ENCODE results near the gene STARD3.
A peak's percentile ranks its signal among the peaks of the same experiment; 100 is the strongest.

- TF ChIP-seq, protein P1, sequence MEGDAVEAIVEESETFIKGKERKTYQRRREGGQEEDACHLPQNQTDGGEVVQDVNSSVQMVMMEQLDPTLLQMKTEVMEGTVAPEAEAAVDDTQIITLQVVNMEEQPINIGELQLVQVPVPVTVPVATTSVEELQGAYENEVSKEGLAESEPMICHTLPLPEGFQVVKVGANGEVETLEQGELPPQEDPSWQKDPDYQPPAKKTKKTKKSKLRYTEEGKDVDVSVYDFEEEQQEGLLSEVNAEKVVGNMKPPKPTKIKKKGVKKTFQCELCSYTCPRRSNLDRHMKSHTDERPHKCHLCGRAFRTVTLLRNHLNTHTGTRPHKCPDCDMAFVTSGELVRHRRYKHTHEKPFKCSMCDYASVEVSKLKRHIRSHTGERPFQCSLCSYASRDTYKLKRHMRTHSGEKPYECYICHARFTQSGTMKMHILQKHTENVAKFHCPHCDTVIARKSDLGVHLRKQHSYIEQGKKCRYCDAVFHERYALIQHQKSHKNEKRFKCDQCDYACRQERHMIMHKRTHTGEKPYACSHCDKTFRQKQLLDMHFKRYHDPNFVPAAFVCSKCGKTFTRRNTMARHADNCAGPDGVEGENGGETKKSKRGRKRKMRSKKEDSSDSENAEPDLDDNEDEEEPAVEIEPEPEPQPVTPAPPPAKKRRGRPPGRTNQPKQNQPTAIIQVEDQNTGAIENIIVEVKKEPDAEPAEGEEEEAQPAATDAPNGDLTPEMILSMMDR (IDR thresholded peaks at IDR 0.05) = peak; percentile 29 to 31
- no peak for TF ChIP-seq POLR2A (IDR thresholded peaks at IDR 0.05)
- TF ChIP-seq POLR2AphosphoS5 (IDR thresholded peaks at IDR 0.05) = no peak
- no peak for TF ChIP-seq EP300 (IDR thresholded peaks at IDR 0.05)
Observed at GRCh38 chr17:39704821-39705551, 68.0 kb downstream of the STARD3 start.
